Measurements from ENCODE around the gene SLC20A1. TPM values are rescaled to one million over a fixed set of nuclear protein-coding genes. Genes with fewer than 3 reads are reported as not detected.
"Not testable (repeated sequence)": the region's sequence is repeated elsewhere in the genome, so short reads cannot be mapped to it uniquely, and the experiment has no call there.

SLC20A1 gene
- total and polyA plus RNA-seq, 4 donors, result 33.0 to 47.2 (median 40.8) TPM

DNA sequence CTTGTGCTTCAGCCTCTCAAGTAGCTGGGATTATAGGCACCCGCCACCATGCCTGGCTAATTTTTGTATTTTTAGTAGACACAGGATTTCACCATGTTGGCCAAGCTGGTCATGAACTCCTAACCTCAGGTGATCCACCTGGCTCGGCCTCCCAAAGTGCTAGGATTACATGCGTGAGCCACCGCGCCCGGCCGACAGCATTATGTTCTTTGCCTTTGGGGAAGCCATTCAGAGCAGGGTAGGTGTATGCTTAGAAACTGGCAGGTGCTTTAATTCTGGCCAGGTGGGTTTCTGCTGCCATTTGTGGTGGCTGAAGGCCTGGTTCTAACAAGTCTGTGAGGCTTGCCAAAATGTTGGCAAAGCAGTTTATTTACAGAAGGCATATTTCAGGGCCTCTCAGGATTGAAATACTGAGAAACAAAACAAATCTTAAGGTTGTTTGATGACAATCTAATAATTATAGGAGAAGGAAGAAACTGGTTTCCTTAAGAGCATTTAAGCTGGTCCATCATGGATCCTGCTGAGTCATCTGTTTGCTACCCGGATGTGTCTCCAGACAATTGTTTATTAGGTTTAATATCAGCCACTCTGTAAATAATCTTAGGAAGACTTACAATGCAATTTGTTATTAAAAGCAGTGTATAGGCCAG is 16.0 kb downstream of the SLC20A1 start:
- Histone ChIP-seq H3K4me3 (ENCODE audit: low read depth, low read length) (no peak overlapping the region), H3K9me3 (ENCODE audit: control insufficient read depth, insufficient read depth, low read length) (no peaks in the 10 kb centered on the region), H3K27me3 (ENCODE audit: control insufficient read depth, insufficient read depth, low read length) (no peaks in the 10 kb centered on the region), H3K4me1 (ENCODE audit: control insufficient read depth, insufficient read depth, low read length) (no peaks in the 10 kb centered on the region), H3K36me3 (ENCODE audit: control insufficient read depth, insufficient read depth, low read length) (peaks cover 41% of the 10 kb centered on the region), H3K27ac (ENCODE audit: low read depth, low read length) (no peak overlapping the region)
- no peak for DNase-seq (ENCODE audit: low read depth in 4 of 6, low spot score in 6 of 6)
- whole genome bisulfite sequencing (ENCODE audit: insufficient coverage), result 97% methylated on average over 7 of the region's 8 CpGs

GRCh38 chr2:112662704-112663103 is 17.0 kb downstream of the SLC20A1 start:
- no peaks in the 10 kb centered on the region for H3K9me3 ChIP-seq (ENCODE audit: control insufficient read depth, insufficient read depth, low read length)
- H3K36me3 ChIP-seq (ENCODE audit: control insufficient read depth, insufficient read depth, low read length), result peaks cover 41% of the 10 kb centered on the region
- WGBS (ENCODE audit: insufficient coverage), result 83% methylated on average over 3 of the region's 3 CpGs
- no peak for DNase-seq (ENCODE audit: low read depth in 4 of 6, low spot score in 6 of 6)
- H3K27ac ChIP-seq (ENCODE audit: low read depth, low read length), result no peak overlapping the region
- no peaks in the 10 kb centered on the region for H3K4me1 ChIP-seq (ENCODE audit: control insufficient read depth, insufficient read depth, low read length)
- H3K4me3 ChIP-seq (ENCODE audit: low read depth, low read length), result no peak overlapping the region
- H3K27me3 ChIP-seq (ENCODE audit: control insufficient read depth, insufficient read depth, low read length), result no peaks in the 10 kb centered on the region

DNA sequence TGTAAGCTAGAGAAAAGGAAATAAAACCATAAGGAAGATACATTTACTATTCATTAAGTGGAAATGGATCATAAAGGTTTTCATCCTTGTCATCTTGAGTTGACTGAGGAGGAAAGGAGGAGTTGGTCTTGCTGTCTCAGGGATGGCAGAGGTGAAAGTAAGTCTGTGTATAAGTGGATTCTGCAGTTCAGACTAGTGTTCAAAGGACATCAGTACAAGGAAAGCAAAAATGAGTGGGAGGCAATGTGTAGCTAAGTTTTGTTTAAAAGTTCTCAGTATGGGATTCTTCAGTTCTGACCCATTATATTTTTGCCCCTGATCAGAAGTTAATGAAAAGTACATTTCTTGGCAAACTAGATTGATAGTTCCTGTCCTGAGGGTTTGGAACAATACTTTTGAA is 18.9 kb downstream of the SLC20A1 start:
- no peaks in the 10 kb centered on the region for H3K27me3 ChIP-seq (ENCODE audit: control insufficient read depth, insufficient read depth, low read length)
- no peak overlapping the region for H3K27ac ChIP-seq (ENCODE audit: low read depth, low read length)
- H3K9me3 ChIP-seq (ENCODE audit: control insufficient read depth, insufficient read depth, low read length), result no peaks in the 10 kb centered on the region
- H3K4me3 ChIP-seq (ENCODE audit: low read depth, low read length), result no peak overlapping the region
- H3K4me1 ChIP-seq (ENCODE audit: control insufficient read depth, insufficient read depth, low read length), result no peaks in the 10 kb centered on the region
- peaks cover 27% of the 10 kb centered on the region for H3K36me3 ChIP-seq (ENCODE audit: control insufficient read depth, insufficient read depth, low read length)
- no peak for DNase-seq (ENCODE audit: low read depth in 4 of 6, low spot score in 6 of 6)

- H3K27me3 ChIP-seq (ENCODE audit: control insufficient read depth, insufficient read depth, low read length), result no peaks in the 10 kb centered on the region
- no peaks in the 10 kb centered on the region for H3K4me1 ChIP-seq (ENCODE audit: control insufficient read depth, insufficient read depth, low read length)
- H3K36me3 ChIP-seq (ENCODE audit: control insufficient read depth, insufficient read depth, low read length), result peaks cover 22% of the 10 kb centered on the region
- DNase-seq (ENCODE audit: low read depth in 4 of 6, low spot score in 6 of 6), result no peak
- H3K27ac ChIP-seq (ENCODE audit: low read depth, low read length), result no peak overlapping the region
- H3K9me3 ChIP-seq (ENCODE audit: control insufficient read depth, insufficient read depth, low read length), result no peaks in the 10 kb centered on the region
- 85% methylated on average over 8 of the region's 8 CpGs for WGBS (ENCODE audit: insufficient coverage)
- H3K4me3 ChIP-seq (ENCODE audit: low read depth, low read length), result no peak overlapping the region
These were observed 19.5 kb downstream of the SLC20A1 start for GRCh38 chr2:112665113-112665780.

DNA sequence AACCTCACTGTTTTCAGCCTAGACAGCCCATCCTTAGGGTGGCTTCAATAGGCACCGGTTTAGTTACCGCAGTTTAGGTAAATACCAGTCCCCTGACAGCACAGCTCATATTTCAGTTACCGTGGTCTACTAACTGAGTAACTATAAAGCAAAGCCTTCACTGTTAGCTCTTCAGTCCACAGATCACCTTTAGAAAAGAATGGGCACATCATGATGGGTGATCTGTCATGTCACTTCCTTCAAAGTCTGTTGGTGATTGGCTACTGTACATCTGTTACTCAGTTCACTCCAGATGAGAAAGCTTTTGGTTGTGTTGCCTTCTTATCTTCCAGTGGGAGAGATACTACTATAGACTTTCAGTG is 21.0 kb downstream of the SLC20A1 start:
- Histone ChIP-seq H3K27me3 (ENCODE audit: control insufficient read depth, insufficient read depth, low read length) (no peaks in the 10 kb centered on the region), H3K4me1 (ENCODE audit: control insufficient read depth, insufficient read depth, low read length) (no peaks in the 10 kb centered on the region), H3K4me3 (ENCODE audit: low read depth, low read length) (no peak overlapping the region), H3K36me3 (ENCODE audit: control insufficient read depth, insufficient read depth, low read length) (peaks cover 17% of the 10 kb centered on the region), H3K27ac (ENCODE audit: low read depth, low read length) (no peak overlapping the region), H3K9me3 (ENCODE audit: control insufficient read depth, insufficient read depth, low read length) (no peaks in the 10 kb centered on the region)
- WGBS (ENCODE audit: insufficient coverage), result 90% methylated on average over 2 of the region's 3 CpGs
- DNase-seq (ENCODE audit: low read depth in 4 of 6, low spot score in 6 of 6), result no peak

DNA sequence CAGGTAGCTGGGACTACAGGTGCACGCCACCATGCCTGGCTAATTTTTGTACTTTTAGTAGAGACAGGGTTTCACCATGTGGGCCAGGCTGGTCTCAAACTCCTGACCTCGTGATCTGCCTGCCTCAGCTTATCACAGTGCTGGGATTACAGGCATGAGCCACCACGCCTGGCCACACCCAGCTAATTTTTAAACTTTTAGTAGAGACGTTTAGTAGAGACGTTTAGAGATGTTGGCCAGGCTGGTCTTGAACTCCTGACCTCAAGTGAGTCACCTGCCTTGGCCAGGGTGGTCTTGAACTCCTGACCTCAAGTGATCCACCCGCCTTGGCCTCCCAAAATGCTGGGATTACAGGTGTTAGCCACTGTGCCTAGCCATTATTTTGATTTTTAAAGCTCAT is 21.8 kb downstream of the SLC20A1 start:
- H3K27me3 ChIP-seq (ENCODE audit: control insufficient read depth, insufficient read depth, low read length); H3K9me3 ChIP-seq (ENCODE audit: control insufficient read depth, insufficient read depth, low read length); H3K4me3 ChIP-seq (ENCODE audit: low read depth, low read length); H3K4me1 ChIP-seq (ENCODE audit: control insufficient read depth, insufficient read depth, low read length); DNase-seq (ENCODE audit: low read depth in 4 of 6, low spot score in 6 of 6); H3K27ac ChIP-seq (ENCODE audit: low read depth, low read length): not testable (repeated sequence)
- 92% methylated on average over 6 of the region's 6 CpGs for WGBS (ENCODE audit: insufficient coverage)
- H3K36me3 ChIP-seq (ENCODE audit: control insufficient read depth, insufficient read depth, low read length), result peaks cover 10% of the 10 kb centered on the region

- Histone ChIP-seq H3K9me3 (ENCODE audit: control insufficient read depth, insufficient read depth, low read length) (no peaks in the 10 kb centered on the region), H3K36me3 (ENCODE audit: control insufficient read depth, insufficient read depth, low read length) (no peaks in the 10 kb centered on the region), H3K4me3 (ENCODE audit: low read depth, low read length) (no peak overlapping the region), H3K4me1 (ENCODE audit: control insufficient read depth, insufficient read depth, low read length) (no peaks in the 10 kb centered on the region), H3K27me3 (ENCODE audit: control insufficient read depth, insufficient read depth, low read length) (no peaks in the 10 kb centered on the region), H3K27ac (ENCODE audit: low read depth, low read length) (no peak overlapping the region)
- 100% methylated on average over 2 of the region's 4 CpGs for WGBS (ENCODE audit: insufficient coverage)
- DNase-seq (ENCODE audit: low read depth in 4 of 6, low spot score in 6 of 6), result no peak
These were observed 23.9 kb downstream of the SLC20A1 start for GRCh38 chr2:112669667-112670066.

DNA sequence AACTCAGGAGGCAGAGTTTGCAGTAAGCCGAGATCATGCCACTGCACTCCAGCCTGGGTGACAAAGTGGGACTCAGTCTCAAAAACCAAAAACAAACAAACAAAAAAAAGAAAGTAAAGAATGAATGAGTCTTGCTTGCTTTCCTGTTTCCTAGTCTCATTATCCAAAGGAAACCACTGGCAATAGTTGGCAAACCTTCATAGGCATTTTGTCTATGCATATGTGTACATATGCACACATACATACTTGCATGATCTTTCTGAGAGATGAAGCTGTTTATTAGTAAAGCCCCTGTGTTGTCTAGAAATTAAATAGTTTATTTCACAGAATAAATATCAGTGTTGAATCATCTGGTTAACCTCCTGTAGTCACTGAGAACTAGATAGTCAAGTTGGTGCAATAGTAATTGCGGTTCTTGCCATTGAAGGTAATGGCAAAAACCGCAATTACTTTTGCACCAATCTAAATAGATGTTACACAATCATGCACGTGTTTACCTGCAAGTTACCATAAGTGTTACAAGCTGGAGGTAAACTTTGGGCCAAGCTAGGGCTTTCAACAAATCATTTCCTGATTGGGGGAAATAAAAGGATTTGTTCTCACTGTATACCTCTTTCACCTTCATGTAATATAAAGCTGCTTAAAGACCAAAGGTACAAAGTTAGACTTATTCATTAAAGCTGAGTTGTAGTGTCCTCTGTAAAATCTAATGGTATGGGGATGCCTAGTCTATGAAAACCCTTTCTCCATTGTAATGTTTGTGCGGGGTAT is 24.7 kb downstream of the SLC20A1 start:
- WGBS (ENCODE audit: insufficient coverage), result no CpG with 5 or more reads among the region's 5 CpGs
- no peak for DNase-seq (ENCODE audit: low read depth in 4 of 6, low spot score in 6 of 6)
- H3K27me3 ChIP-seq (ENCODE audit: control insufficient read depth, insufficient read depth, low read length), result no peaks in the 10 kb centered on the region
- H3K4me1 ChIP-seq (ENCODE audit: control insufficient read depth, insufficient read depth, low read length), result no peaks in the 10 kb centered on the region
- no peaks in the 10 kb centered on the region for H3K36me3 ChIP-seq (ENCODE audit: control insufficient read depth, insufficient read depth, low read length)
- H3K27ac ChIP-seq (ENCODE audit: low read depth, low read length), result no peak overlapping the region
- H3K4me3 ChIP-seq (ENCODE audit: low read depth, low read length), result no peak overlapping the region
- no peaks in the 10 kb centered on the region for H3K9me3 ChIP-seq (ENCODE audit: control insufficient read depth, insufficient read depth, low read length)

DNA sequence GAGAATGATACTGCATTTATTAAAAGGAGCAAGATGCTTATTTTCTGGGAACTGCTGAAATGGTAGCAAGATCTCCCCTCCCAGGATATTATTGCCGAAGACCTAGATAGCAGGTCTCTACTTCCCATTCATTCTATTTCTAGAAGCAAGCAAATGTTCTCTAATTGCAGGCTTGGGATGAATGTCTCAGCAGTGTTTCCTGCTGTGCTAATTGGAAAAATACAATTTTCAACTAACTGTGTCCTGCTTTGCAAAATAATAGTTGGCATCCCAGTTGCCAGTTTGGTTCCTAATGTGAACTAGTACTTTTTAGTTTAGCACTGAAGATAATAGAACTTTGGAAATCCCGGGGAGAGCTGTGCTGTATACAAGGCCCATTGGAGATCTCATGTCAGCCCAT is 26.1 kb downstream of the SLC20A1 start:
- Histone ChIP-seq H3K27me3 (ENCODE audit: control insufficient read depth, insufficient read depth, low read length) (no peaks in the 10 kb centered on the region), H3K4me1 (ENCODE audit: control insufficient read depth, insufficient read depth, low read length) (no peaks in the 10 kb centered on the region), H3K27ac (ENCODE audit: low read depth, low read length) (no peak overlapping the region), H3K4me3 (ENCODE audit: low read depth, low read length) (no peak overlapping the region), H3K36me3 (ENCODE audit: control insufficient read depth, insufficient read depth, low read length) (no peaks in the 10 kb centered on the region), H3K9me3 (ENCODE audit: control insufficient read depth, insufficient read depth, low read length) (no peaks in the 10 kb centered on the region)
- no CpG with 5 or more reads among the region's 2 CpGs for WGBS (ENCODE audit: insufficient coverage)
- peak in 1 of 6 donors; percentile 87 for DNase-seq (ENCODE audit: low read depth in 4 of 6, low spot score in 6 of 6)

DNA sequence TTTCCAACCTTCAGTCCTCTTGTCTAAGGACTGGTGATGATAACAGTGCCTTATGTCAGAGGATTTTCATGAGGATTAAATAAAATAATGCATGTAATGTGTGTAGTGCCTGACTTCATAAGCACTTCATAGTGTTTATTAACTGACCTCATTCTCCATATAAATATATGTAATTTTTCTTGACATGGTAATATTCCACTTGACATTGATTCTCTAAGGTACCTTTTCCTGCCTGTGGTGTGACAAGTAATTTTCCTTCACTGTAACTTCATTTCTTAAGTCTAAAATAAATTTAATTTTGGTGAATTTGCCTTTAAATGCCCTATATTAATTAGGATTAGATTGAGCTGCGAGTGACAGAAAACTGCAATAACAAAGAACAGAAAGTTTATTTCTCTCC is 27.3 kb downstream of the SLC20A1 start:
- H3K4me3 ChIP-seq (ENCODE audit: low read depth, low read length), result no peak overlapping the region
- H3K27ac ChIP-seq (ENCODE audit: low read depth, low read length), result no peak overlapping the region
- H3K4me1 ChIP-seq (ENCODE audit: control insufficient read depth, insufficient read depth, low read length), result no peaks in the 10 kb centered on the region
- no CpG with 5 or more reads among the region's 1 CpG for WGBS (ENCODE audit: insufficient coverage)
- H3K36me3 ChIP-seq (ENCODE audit: control insufficient read depth, insufficient read depth, low read length), result no peaks in the 10 kb centered on the region
- H3K27me3 ChIP-seq (ENCODE audit: control insufficient read depth, insufficient read depth, low read length), result no peaks in the 10 kb centered on the region
- no peak for DNase-seq (ENCODE audit: low read depth in 4 of 6, low spot score in 6 of 6)
- no peaks in the 10 kb centered on the region for H3K9me3 ChIP-seq (ENCODE audit: control insufficient read depth, insufficient read depth, low read length)

Measured in spinal cord (tissue), 10 donors.